GM21367 (cell line): ENCODE measurements around the gene SLC25A17.
"Not testable (repeated sequence)": the region's sequence is repeated elsewhere in the genome, so short reads cannot be mapped to it uniquely, and the experiment has no call there.

ENCODE experiments used
- ATAC-seq: cut with Tn5 transposase; IDR thresholded peaks from one replicate; pipeline ENCODE4 v1.9.1; 2021; ENCODE audit not compliant: unreplicated experiment

SLC25A17 gene

GRCh38 chr22:40818747-40819598 lies at the start of gene SLC25A17:
Gene SLC25A17 (minus strand): TSS chr22:40819346. CDS start chr22:40819248, 98 bp downstream.
- ATAC-seq = peak; percentile 68

- not testable (repeated sequence) for ATAC-seq
Measured at GRCh38 chr22:40868379-40868778, 49.2 kb upstream of the SLC25A17 start.

GRCh38 chr22:40867109-40867508 lies 48.0 kb upstream of the SLC25A17 start:
- ATAC-seq = no peak

- ATAC-seq = no peak
Measured at GRCh38 chr22:40862537-40862936, 43.4 kb upstream of the SLC25A17 start.

- ATAC-seq = no peak
Measured at GRCh38 chr22:40862013-40862412, 42.9 kb upstream of the SLC25A17 start, which contains the start of gene DNAJB7. Gene DNAJB7 (minus strand): TSS chr22:40862113. CDS start chr22:40861994, 119 bp downstream.

GRCh38 chr22:40857309-40857855 lies 38.2 kb upstream of the SLC25A17 start:
- no peak for ATAC-seq

GRCh38 chr22:40856513-40857308 lies 37.6 kb upstream of the SLC25A17 start, which contains the start of the genes ST13 and XPNPEP3:
Gene ST13 (minus strand): TSS chr22:40856639. CDS start chr22:40856540, 99 bp downstream.
Gene XPNPEP3 (plus strand): TSS chr22:40857148. CDS start chr22:40857182, 34 bp downstream.
- peak; percentile 68 for ATAC-seq

- ATAC-seq = peak; percentile 19
Measured at GRCh38 chr22:40855979-40856512, 36.9 kb upstream of the SLC25A17 start.

GRCh38 chr22:40855071-40855978 lies 36.2 kb upstream of the SLC25A17 start:
- no peak for ATAC-seq

GRCh38 chr22:40853961-40854360 lies 34.8 kb upstream of the SLC25A17 start:
- no peak for ATAC-seq

- no peak for ATAC-seq
Measured at GRCh38 chr22:40853333-40853732, 34.2 kb upstream of the SLC25A17 start.

GRCh38 chr22:40845816-40846215 lies 26.7 kb upstream of the SLC25A17 start:
- not testable (repeated sequence) for ATAC-seq

GRCh38 chr22:40844951-40845350 lies 25.8 kb upstream of the SLC25A17 start:
- no peak for ATAC-seq

GRCh38 chr22:40838486-40838885 lies 19.3 kb upstream of the SLC25A17 start:
- no peak for ATAC-seq

- ATAC-seq = no peak
Measured at GRCh38 chr22:40834619-40835018, 15.5 kb upstream of the SLC25A17 start.

GRCh38 chr22:40829131-40829530 lies 10.0 kb upstream of the SLC25A17 start:
- no peak for ATAC-seq

- ATAC-seq = no peak
Measured at GRCh38 chr22:40826984-40827741, 8.0 kb upstream of the SLC25A17 start.

GRCh38 chr22:40826292-40826691 lies 7.1 kb upstream of the SLC25A17 start:
- ATAC-seq = not testable (repeated sequence)

- ATAC-seq = no peak
Measured at GRCh38 chr22:40823426-40823825, 4.3 kb upstream of the SLC25A17 start.
